Measurements from ENCODE around the gene SPDEF.

GRCh38 chr6:34600101-34600500, 44.0 kb upstream of the SPDEF start:
- TF ChIP-seq CTCF (IDR thresholded peaks at IDR 0.05 in 4 of 5, conservative IDR thresholded peaks at IDR 0.05 in 1 of 5) (no peak), POLR2A (IDR thresholded peaks at IDR 0.05) (no peak)

Data from gastrocnemius medialis (tissue), 4 donors.